Fibroblast of skin of left quadriceps (primary cell): ENCODE results near the gene FSTL4.
A peak's percentile ranks its signal among the peaks of the same experiment; 100 is the strongest.

Experiments used
- DNase-seq, 2 experiments: peaks; one replicate each; pipeline ENCODE4 v3.0.0-alpha.2; 2013; ENCODE audit warnings: low read depth in 2 of 2

FSTL4 gene

DNA sequence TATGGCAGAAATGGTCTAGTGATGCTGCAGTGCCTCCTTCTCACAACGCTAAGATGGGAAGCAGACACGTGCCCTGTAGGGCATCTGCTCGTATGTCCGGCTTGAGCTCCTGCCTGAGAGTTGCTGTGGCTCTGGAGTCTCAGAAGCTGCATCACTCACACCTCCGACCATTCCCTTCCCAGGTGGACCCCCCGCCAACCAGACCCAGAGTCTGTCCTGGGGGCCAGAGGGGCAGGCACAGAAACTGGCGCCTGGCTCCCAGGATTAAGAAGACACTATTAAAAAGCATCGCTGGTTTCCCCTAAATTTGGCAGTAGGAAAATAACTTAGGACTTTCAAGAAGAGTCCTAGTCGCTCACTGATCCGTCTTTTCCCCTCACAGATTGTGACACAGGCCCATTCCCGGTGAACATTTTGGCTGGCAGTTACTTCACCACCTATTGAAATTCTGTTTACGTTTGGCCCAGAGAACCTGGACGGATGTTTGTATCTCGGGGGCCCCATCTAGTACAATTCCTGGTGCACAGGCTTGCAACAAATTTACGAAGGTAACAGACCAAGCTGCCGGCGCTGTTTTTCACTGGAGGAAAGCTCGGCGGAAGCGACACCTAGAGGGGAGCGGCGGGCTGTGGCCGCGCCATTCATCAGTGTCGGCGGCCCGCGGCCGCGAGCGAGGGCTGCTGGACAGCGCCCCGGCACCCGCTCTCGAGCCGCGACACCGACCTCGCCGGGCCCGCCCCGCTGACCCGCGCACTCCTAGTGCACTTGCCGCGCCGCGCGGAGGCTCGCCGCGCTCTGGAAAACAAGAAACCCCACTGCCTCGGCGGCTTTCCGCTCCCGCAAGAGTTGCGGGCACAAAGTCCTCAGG, 1.6 kb downstream of the FSTL4 start:
- DNase-seq = no peak

GRCh38 chr5:133607451-133607850, 4.9 kb downstream of the FSTL4 start:
- no peak for DNase-seq

GRCh38 chr5:133606835-133607234, 5.5 kb downstream of the FSTL4 start:
- DNase-seq = no peak

- no peak for DNase-seq
These were observed 7.0 kb downstream of the FSTL4 start for GRCh38 chr5:133605323-133605722.

GRCh38 chr5:133603711-133604110, 8.6 kb downstream of the FSTL4 start:
- no peak for DNase-seq

DNA sequence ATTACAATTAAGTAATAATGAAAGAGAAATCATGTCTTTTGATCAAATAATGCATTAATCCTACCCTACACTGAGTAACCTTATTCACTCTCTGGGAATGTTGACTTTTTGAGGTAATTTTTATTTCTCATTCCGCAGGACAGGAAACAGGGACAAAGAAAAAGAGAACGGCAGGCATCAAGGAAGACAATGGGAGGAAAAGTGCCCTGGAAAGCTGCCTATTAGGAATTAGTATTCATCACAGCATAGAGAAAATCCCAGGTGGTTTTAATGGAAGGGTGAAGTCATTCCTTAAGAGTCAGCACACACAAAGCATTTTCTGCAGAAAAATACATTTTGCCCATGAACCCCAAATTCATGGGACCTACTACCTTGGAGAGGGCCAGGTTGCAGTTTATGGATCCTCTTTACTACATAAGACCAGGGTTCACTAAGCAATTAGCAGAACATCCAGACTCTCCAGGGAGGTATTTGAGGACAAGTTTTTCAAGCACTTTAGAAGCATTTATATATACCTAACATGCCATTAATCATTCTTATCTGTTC, 9.4 kb downstream of the FSTL4 start:
- no peak for DNase-seq

DNA sequence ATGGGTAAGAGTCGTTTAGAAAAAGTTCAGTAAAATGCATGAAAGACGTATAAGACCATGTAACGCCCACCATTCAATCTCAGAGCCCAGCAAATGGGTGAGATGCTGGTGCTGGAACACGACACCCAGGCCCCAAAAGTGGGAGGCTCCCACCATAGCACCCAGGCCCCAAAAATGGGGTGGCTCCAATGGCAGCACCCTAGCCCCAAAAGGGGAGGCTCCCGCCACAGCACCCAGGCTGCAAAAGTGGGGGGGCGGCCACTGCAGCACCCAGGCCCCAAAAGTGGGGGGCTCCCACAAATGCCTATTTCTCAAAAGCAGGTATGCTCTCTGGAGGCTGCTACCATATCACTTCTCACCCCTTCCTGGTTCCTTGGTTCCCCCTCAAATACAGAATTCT, 12.7 kb downstream of the FSTL4 start:
- no peak for DNase-seq

DNA sequence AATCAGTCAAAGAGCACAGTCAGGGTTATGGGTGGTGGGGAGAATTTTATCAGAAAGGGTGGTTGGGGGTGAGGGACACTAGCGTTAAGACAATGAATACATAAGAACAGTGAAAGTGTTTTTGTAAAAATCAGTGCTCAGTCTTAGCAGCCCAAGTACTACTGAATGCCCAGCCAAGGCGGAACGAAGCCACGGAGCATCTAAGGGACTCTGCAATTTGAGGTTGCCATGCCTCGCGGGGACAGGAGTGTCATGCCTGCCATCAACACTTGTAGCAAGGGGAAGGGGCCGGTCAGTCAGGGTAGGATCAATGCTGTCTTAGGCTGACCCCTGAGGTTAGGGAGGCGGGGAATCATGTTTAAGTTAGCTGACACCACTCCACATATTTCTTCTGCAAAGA, 13.3 kb downstream of the FSTL4 start:
- no peak for DNase-seq

GRCh38 chr5:133596049-133596448, 16.3 kb downstream of the FSTL4 start:
- DNase-seq = no peak

- DNase-seq = no peak
These were observed 16.9 kb downstream of the FSTL4 start for GRCh38 chr5:133595465-133595864.

GRCh38 chr5:133589286-133589685, 23.1 kb downstream of the FSTL4 start:
- DNase-seq = no peak

DNA sequence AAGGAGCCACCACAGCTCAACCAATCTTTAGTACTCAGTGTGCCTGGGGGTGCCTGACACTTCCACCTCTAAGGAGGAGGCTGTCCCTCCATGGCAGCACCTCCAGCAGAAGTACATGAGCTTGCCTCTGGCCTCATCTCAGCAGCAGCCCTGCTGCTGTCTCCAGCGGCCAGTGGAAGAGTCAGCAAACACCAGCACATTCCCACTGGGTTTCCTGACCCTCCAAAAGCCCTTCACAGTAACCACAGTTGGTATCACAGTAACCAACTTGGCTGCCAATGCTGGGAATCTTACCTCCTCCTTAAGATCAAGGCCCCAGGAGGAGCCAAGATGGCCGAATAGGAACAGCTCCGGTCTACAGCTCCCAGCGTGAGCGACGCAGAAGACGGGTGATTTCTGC, 29.4 kb downstream of the FSTL4 start:
- no peak for DNase-seq

GRCh38 chr5:133581918-133582317, 30.4 kb downstream of the FSTL4 start:
- DNase-seq = no peak

DNA sequence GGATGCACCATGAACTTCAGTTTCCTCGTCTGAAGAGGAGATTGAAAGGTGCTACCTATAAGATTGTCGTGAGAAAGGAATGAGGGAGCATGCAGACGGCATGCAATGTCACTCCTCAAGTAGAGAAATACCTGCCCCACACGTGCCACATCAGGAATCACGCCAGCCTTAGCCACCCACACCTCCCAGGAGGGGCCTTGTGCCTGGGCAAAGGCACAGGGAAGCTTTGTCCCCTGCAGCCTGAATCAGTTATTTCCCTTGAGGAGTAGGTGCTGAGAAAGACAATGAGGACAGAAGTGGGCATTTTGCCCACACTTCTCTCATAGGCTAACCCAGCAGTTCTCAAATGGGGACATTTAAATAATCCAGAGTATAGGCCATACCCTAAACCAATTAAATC, 31.0 kb downstream of the FSTL4 start:
- DNase-seq = no peak

- DNase-seq = no peak
These were observed 31.7 kb downstream of the FSTL4 start for GRCh38 chr5:133580618-133581017.

GRCh38 chr5:133579766-133580165, 32.6 kb downstream of the FSTL4 start:
- DNase-seq = no peak

GRCh38 chr5:133569347-133569746, 43.0 kb downstream of the FSTL4 start:
- no peak for DNase-seq

DNA sequence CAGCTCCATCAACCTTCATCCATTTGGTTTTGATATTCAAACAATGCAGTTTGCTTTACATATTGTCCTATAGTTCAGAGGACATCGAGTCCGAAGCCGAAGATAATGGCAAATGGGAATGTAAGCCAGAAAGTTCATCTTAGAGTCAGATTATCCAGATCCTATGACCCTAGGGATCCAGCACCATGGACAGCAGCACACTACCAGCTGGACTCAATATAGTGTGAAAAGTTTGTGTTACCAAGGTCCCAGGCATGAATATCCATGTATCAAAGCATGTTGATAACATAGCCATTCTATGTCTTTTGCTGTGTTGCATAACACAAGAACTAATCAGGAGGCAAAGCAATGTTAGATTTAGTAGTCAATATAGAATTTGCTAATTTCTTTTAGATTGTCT, 46.3 kb downstream of the FSTL4 start:
- DNase-seq = peak; percentile 0 to 4

- no peak for DNase-seq
These were observed 47.3 kb downstream of the FSTL4 start for GRCh38 chr5:133564921-133565565.

GRCh38 chr5:133562554-133562953, 49.8 kb downstream of the FSTL4 start:
- DNase-seq = no peak

GRCh38 chr5:133559960-133560359, 52.4 kb downstream of the FSTL4 start:
- no peak for DNase-seq

DNA sequence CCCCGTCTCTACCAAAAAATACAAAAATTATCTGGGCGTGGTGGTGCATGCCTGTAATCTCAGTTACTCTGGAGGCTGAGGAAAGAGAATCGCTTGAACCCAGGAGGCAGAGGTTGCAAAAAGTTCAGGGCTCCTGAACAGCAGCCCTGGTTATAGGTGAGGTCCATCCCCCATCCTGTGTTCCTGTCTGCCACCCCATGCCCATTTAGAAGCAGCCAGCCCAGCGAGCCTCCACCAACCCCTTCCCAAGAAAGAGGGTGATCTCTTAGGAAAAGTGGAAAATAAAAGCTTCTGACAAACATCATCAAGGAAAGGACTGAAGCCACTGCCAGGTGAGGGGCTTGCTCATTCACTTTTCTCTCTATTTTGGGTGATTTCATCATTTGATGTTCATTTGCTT, 55.8 kb downstream of the FSTL4 start:
- no peak for DNase-seq

GRCh38 chr5:133554279-133554678, 58.1 kb downstream of the FSTL4 start:
- DNase-seq = no peak
